ENCODE results near the gene NCAPG.

NCAPG gene

DNA sequence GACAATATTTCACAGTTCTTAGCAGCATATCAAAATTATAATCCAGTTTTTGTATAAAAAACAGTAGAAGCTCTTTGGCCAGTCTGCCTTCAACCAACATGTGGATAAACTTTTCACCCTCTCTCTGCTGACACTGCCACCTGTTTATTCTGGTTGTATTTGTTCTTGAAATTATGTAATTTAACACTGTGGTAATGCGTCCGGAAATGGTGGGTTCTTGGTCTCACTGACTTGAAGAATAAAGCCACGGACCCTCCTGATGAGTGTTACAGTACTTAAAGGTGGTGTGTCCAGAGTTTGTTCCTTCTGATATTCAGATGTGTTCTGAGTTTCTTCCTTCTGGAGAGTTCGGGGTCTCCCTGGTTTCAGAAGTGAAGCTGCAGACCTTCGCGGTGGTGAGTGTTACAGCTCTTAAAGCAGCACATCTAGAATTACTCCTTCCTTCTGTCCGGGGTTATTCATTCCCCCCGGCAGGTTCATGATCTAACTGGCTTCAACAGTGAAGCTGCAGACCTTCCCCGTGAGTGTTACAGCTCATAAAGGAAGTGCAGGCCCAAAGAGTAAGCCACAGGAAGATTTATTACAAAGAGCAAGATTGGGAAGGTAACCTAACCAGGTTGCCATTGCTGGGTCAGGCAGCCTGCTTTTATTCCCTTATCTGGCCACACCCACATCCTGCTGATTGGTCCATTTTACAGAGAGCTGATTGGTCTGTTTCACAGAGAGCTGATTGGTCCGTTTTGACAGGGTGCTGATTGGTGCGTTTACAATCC lies 45.1 kb upstream of the NCAPG start:
- no peak for TF ChIP-seq FOXM1 (IDR thresholded peaks at IDR 0.05; ENCODE audit: borderline replicate concordance)
- no peak for TF ChIP-seq FOXA1 (IDR thresholded peaks at IDR 0.05)
- TF ChIP-seq SUZ12 (IDR thresholded peaks at IDR 0.05) = no peak
- no peak for TF ChIP-seq ZNF384 (IDR thresholded peaks at IDR 0.05)
- no peak for TF ChIP-seq HDGF (IDR thresholded peaks at IDR 0.05; ENCODE audit: borderline replicate concordance)
- TF ChIP-seq FOXK2 (IDR thresholded peaks at IDR 0.05) = no peak
- no peak for TF ChIP-seq LEF1 (IDR thresholded peaks at IDR 0.05; ENCODE audit: borderline replicate concordance)
- no peak for TF ChIP-seq L3MBTL2 (conservative IDR thresholded peaks at IDR 0.05)
- TF ChIP-seq SP1 (IDR thresholded peaks at IDR 0.05) = no peak
- TF ChIP-seq BHLHE40 (IDR thresholded peaks at IDR 0.05; ENCODE audit: borderline replicate concordance) = no peak
- no peak for TF ChIP-seq NFRKB (IDR thresholded peaks at IDR 0.05)
- TF ChIP-seq CTBP1 (IDR thresholded peaks at IDR 0.05; ENCODE audit: borderline replicate concordance) = no peak
- TF ChIP-seq ARNT (IDR thresholded peaks at IDR 0.05) = no peak
- TF ChIP-seq PKNOX1 (IDR thresholded peaks at IDR 0.05) = no peak
- no peak for TF ChIP-seq ELF4 (IDR thresholded peaks at IDR 0.05)
- no peak for TF ChIP-seq TARDBP (IDR thresholded peaks at IDR 0.05)
- ChIA-PET POLR2A (no interaction called here), CTCF (no interaction called here)
- no peak for DNase-seq (ENCODE audit: extremely low spot score)

DNA sequence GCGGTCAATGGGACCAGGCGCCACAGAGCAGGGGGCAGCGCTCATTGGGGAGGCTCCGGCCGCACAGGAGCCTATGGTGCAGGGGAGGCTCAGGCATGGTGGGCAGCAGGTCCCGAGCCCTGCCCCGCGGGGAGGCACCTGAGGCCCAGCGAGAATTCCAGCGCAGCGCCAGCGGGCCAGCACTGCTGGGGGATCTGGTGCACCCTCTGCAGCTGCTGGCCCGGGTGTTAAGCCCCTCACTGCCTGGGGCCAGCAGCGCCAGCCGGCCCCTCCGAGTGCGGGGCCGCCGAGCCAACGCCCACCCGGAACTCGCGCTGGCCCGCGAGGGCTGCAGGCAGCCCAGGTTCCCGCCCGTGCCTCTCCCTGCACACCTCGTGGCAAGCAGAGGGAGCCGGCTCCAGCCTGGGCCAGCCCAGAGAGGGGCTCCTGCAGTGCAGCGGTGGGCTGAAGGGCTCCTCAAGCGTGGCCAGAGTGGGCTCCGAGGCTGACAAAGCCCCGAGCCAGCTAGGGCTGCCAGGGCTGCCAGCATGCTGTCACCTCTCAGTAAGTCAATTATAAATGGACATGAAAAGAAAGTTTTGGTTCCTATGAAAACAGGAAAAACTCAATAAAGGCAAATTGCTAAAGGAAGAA lies 43.8 kb upstream of the NCAPG start:
- ChIA-PET CTCF (no interaction called here), POLR2A (no interaction called here)
- TF ChIP-seq SP1 (IDR thresholded peaks at IDR 0.05) = no peak
- TF ChIP-seq ELF4 (IDR thresholded peaks at IDR 0.05) = no peak
- TF ChIP-seq BHLHE40 (IDR thresholded peaks at IDR 0.05; ENCODE audit: borderline replicate concordance) = no peak
- no peak for TF ChIP-seq HDGF (IDR thresholded peaks at IDR 0.05; ENCODE audit: borderline replicate concordance)
- no peak for TF ChIP-seq FOXK2 (IDR thresholded peaks at IDR 0.05)
- TF ChIP-seq FOXM1 (IDR thresholded peaks at IDR 0.05; ENCODE audit: borderline replicate concordance) = no peak
- TF ChIP-seq PKNOX1 (IDR thresholded peaks at IDR 0.05) = no peak
- TF ChIP-seq CTBP1 (IDR thresholded peaks at IDR 0.05; ENCODE audit: borderline replicate concordance) = no peak
- no peak for TF ChIP-seq TARDBP (IDR thresholded peaks at IDR 0.05)
- no peak for TF ChIP-seq LEF1 (IDR thresholded peaks at IDR 0.05; ENCODE audit: borderline replicate concordance)
- no peak for DNase-seq (ENCODE audit: extremely low spot score)

GRCh38 chr4:17769406-17770174 lies 41.2 kb upstream of the NCAPG start:
- no peak for TF ChIP-seq SP1 (IDR thresholded peaks at IDR 0.05)
- TF ChIP-seq ZNF384 (IDR thresholded peaks at IDR 0.05) = no peak
- no peak for TF ChIP-seq ELF4 (IDR thresholded peaks at IDR 0.05)
- TF ChIP-seq BHLHE40 (IDR thresholded peaks at IDR 0.05; ENCODE audit: borderline replicate concordance) = no peak
- no peak for TF ChIP-seq FOXM1 (IDR thresholded peaks at IDR 0.05; ENCODE audit: borderline replicate concordance)
- no peak for TF ChIP-seq L3MBTL2 (conservative IDR thresholded peaks at IDR 0.05)
- no peak for TF ChIP-seq PKNOX1 (IDR thresholded peaks at IDR 0.05)
- TF ChIP-seq HDGF (IDR thresholded peaks at IDR 0.05; ENCODE audit: borderline replicate concordance) = no peak
- TF ChIP-seq TARDBP (IDR thresholded peaks at IDR 0.05) = no peak
- TF ChIP-seq NFRKB (IDR thresholded peaks at IDR 0.05) = no peak
- no peak for TF ChIP-seq FOXA1 (IDR thresholded peaks at IDR 0.05)
- TF ChIP-seq SUZ12 (IDR thresholded peaks at IDR 0.05) = no peak
- no peak for TF ChIP-seq LEF1 (IDR thresholded peaks at IDR 0.05; ENCODE audit: borderline replicate concordance)
- TF ChIP-seq FOXK2 (IDR thresholded peaks at IDR 0.05) = no peak
- no peak for TF ChIP-seq CTBP1 (IDR thresholded peaks at IDR 0.05; ENCODE audit: borderline replicate concordance)
- no peak for TF ChIP-seq ARNT (IDR thresholded peaks at IDR 0.05)
- ChIA-PET CTCF (no interaction called here), POLR2A (no interaction called here)
- no peak for DNase-seq (ENCODE audit: extremely low spot score)

DNA sequence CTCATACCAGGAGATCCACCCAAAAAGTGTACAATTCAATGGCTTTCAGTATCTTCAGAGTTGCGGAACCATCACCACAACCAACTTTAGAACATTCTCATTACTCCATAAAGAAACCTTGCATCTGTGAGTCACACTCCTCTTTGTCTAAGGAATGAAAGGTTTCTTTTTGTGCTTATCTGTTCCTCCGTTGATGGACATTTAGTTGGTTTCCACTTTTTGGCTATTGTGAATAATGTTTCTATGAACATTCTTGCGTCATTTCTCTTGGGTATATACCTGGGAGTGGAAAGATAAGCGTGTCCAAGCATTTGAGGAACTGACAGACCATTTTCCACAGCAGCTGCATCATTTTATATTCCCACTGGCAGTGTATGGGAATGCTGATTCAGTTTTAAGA lies 39.9 kb upstream of the NCAPG start:
- ChIA-PET POLR2A (no interaction called here), CTCF (no interaction called here)
- DNase-seq (ENCODE audit: extremely low spot score) = no peak
- TF ChIP-seq ARNT (IDR thresholded peaks at IDR 0.05) (no peak), TARDBP (IDR thresholded peaks at IDR 0.05) (no peak), NFRKB (IDR thresholded peaks at IDR 0.05) (no peak), LEF1 (IDR thresholded peaks at IDR 0.05; ENCODE audit: borderline replicate concordance) (no peak), FOXK2 (IDR thresholded peaks at IDR 0.05) (no peak), SP1 (IDR thresholded peaks at IDR 0.05) (no peak), SUZ12 (IDR thresholded peaks at IDR 0.05) (no peak), ELF4 (IDR thresholded peaks at IDR 0.05) (no peak), FOXM1 (IDR thresholded peaks at IDR 0.05; ENCODE audit: borderline replicate concordance) (no peak), ZNF384 (IDR thresholded peaks at IDR 0.05) (no peak), PKNOX1 (IDR thresholded peaks at IDR 0.05) (no peak), FOXA1 (IDR thresholded peaks at IDR 0.05) (no peak), HDGF (IDR thresholded peaks at IDR 0.05; ENCODE audit: borderline replicate concordance) (no peak), BHLHE40 (IDR thresholded peaks at IDR 0.05; ENCODE audit: borderline replicate concordance) (no peak)

Measured in HEK293T (cell line).